GM12878 (cell line): ENCODE measurements around the gene AGBL1. TPM values are rescaled to one million over a fixed set of nuclear protein-coding genes. Genes with fewer than 3 reads are reported as not detected.

ENCODE experiments used
- ATAC-seq: fragments of 200-7000 bp; cut with Tn5 transposase; 3 replicates; pipeline ENCODE4 v1.9.1; 2020; ENCODE audit warnings: mild to moderate bottlenecking, moderate library complexity
- BruUV-seq: library from RNA; stranded (reverse); fragments of 400-500 nt; replicated peaks from 2 replicates; lab custom pipeline; 2021; lab: Mats Ljungman, UMichigan
- CTCF ChIA-PET: fragments of 300-600 bp; sonication (Branson Sonifier 250); formaldehyde crosslinking; extraction: SDS; loops from one replicate; lab custom pipeline; 2021; ENCODE audit warnings: inconsistent platforms; lab: Yijun Ruan, JAX
- POLR2A ChIA-PET: fragments of 350-600 bp; formaldehyde crosslinking; extraction: SDS; loops from one replicate; lab custom pipeline; 2021; ENCODE audit warnings: inconsistent platforms; lab: Charles Lee
- RAD21 ChIA-PET: fragments of 300-600 bp; sonication (Branson Sonifier 250); formaldehyde crosslinking; loops from one replicate; lab custom pipeline; 2023; ENCODE audit warnings: antibody characterized with exemption; ENCODE audit not compliant: unreplicated experiment; lab: Charles Lee
- SMC1A ChIA-PET: fragments of 300-600 bp; sonication (Branson Sonifier 250); formaldehyde crosslinking; loops from one replicate; lab custom pipeline; 2023; ENCODE audit not compliant: unreplicated experiment, uncharacterized antibody; lab: Charles Lee
- DNase-seq: peaks from one replicate; pipeline ENCODE4 v3.0.0-alpha.2; 2011; ENCODE audit warnings: low read depth, low spot score
- FAIRE-seq: peaks from 3 replicates; lab custom pipeline; 2011; peaks lifted over from hg19 to GRCh38; lab: Jason Lieb, UNC
- H2AFZ ChIP-seq: 2 replicates; pipeline ENCODE4 v1.6.0; 2011; ENCODE audit warnings: low read depth, low read length, control low read depth; ENCODE audit not compliant: control insufficient read depth
- H3K27ac ChIP-seq: 2 replicates; pipeline ENCODE4 v1.5.1; 2011; ENCODE audit warnings: control low read depth; ENCODE audit not compliant: control insufficient read depth, insufficient read depth
- H3K27me3 ChIP-seq, 2 experiments: replicated peaks in 1 of 2; 2 replicates each; pipeline versions ENCODE4 v1.6.0 to v1.6.1; 2011; ENCODE audit warnings: low read length in 1 of 2; ENCODE audit not compliant: control insufficient read depth in 2 of 2, insufficient read depth in 2 of 2
- H3K36me3 ChIP-seq, 2 experiments: 2 replicates each; pipeline ENCODE4 v1.5.1; 2011; ENCODE audit warnings: low read length in 1 of 2; ENCODE audit not compliant: control insufficient read depth in 2 of 2, insufficient read depth in 2 of 2
- H3K4me1 ChIP-seq: 2 replicates; pipeline ENCODE4 v1.6.1; 2011; ENCODE audit warnings: mild to moderate bottlenecking, low read length, moderate library complexity, mixed read lengths; ENCODE audit not compliant: control insufficient read depth, insufficient read depth
- H3K4me2 ChIP-seq: 2 replicates; pipeline ENCODE4 v1.6.0; 2011; ENCODE audit warnings: control low read depth; ENCODE audit not compliant: control insufficient read depth, insufficient read depth
- H3K4me3 ChIP-seq: fragments of 200-600 bp; sonication (generic); 2 replicates; pipeline ENCODE4 v1.5.1; 2016
- H3K79me2 ChIP-seq: 2 replicates; pipeline ENCODE4 v1.6.0; 2011; ENCODE audit warnings: low read length; ENCODE audit not compliant: control insufficient read depth, insufficient read depth
- H3K9ac ChIP-seq: 2 replicates; pipeline ENCODE4 v1.8.0; 2011; ENCODE audit warnings: low read length, control low read depth, mixed read lengths; ENCODE audit not compliant: control insufficient read depth, insufficient read depth
- H3K9me3 ChIP-seq: replicated peaks from 3 replicates; pipeline ENCODE4 v1.5.1; 2011; ENCODE audit warnings: mild to moderate bottlenecking, low read length; ENCODE audit not compliant: control insufficient read depth, insufficient read depth
- H4K20me1 ChIP-seq: 2 replicates; pipeline ENCODE4 v1.6.0; 2011; ENCODE audit not compliant: control insufficient read depth, insufficient read depth
- CBX5 ChIP-seq: sonication (generic); IDR thresholded peaks from 2 replicates; pipeline ENCODE4 v1.6.1; 2016; ENCODE audit warnings: low read depth, moderate library complexity, mild to moderate bottlenecking, inconsistent platforms
- ELK1 ChIP-seq: IDR thresholded peaks from 2 replicates; pipeline ENCODE4 v1.6.1; 2012; ENCODE audit warnings: low read depth, low read length, improper control_type of control experiment
- EP300 ChIP-seq, 2 experiments: fragments of 150-350 bp in 1 of 2; IDR thresholded peaks; 2 replicates each; pipeline ENCODE4 v1.6.1; 2011 to 2012; ENCODE audit warnings: low read depth in 2 of 2, low read length in 2 of 2, borderline replicate concordance in 1 of 2, improper control_type of control experiment in 1 of 2, inconsistent platforms in 1 of 2; ENCODE audit not compliant: control insufficient read depth in 1 of 2
- HDAC2 ChIP-seq: fragments of 200-600 bp; sonication (generic); IDR thresholded peaks from 2 replicates; pipeline ENCODE4 v1.6.1; 2017
- KLF5 ChIP-seq: fragments of 450-650 bp; IDR thresholded peaks from 2 replicates; pipeline ENCODE4 v1.6.1; 2014; ENCODE audit warnings: mild to moderate bottlenecking; ENCODE audit not compliant: partially characterized antibody
- MXI1 ChIP-seq: fragments of 150-350 bp; IDR thresholded peaks from 2 replicates; pipeline ENCODE4 v1.6.1; 2011; ENCODE audit warnings: low read depth, mild to moderate bottlenecking, inconsistent platforms, low read length, improper control_type of control experiment
- NR2C1 ChIP-seq: fragments of 450-650 bp; IDR thresholded peaks from 2 replicates; pipeline ENCODE4 v1.6.1; 2017; ENCODE audit warnings: antibody characterized with exemption, mild to moderate bottlenecking, moderate library complexity
- PRDM15 ChIP-seq: fragments of 450-650 bp; formaldehyde crosslinking; IDR thresholded peaks from 2 replicates; pipeline ENCODE4 v1.4.0; 2020; ENCODE audit warnings: mild to moderate bottlenecking, moderate library complexity
- RAD21 ChIP-seq: IDR thresholded peaks from 2 replicates; pipeline ENCODE4 v1.6.1; 2011; ENCODE audit warnings: mild to moderate bottlenecking, low read depth, low read length, moderate library complexity; ENCODE audit not compliant: insufficient read depth
- STAT1 ChIP-seq: fragments of 450-650 bp; conservative IDR thresholded peaks from 2 replicates; pipeline ENCODE4 v1.6.1; 2014; ENCODE audit warnings: antibody characterized with exemption, mild to moderate bottlenecking
- TBL1XR1 ChIP-seq: IDR thresholded peaks from 2 replicates; pipeline ENCODE4 v1.6.1; 2012; ENCODE audit warnings: low read depth, low read length, improper control_type of control experiment
- YY1 ChIP-seq: IDR thresholded peaks from 2 replicates; pipeline ENCODE4 v1.6.1; 2011; ENCODE audit warnings: low read depth, mild to moderate bottlenecking, low read length
- ZBED1 ChIP-seq: IDR thresholded peaks from 2 replicates; pipeline ENCODE4 v1.6.1; 2016; ENCODE audit warnings: borderline replicate concordance
- ZBTB11 ChIP-seq: fragments of 450-650 bp; formaldehyde crosslinking; IDR thresholded peaks from 2 replicates; pipeline ENCODE4 v1.5.0; 2022; ENCODE audit warnings: mild to moderate bottlenecking, missing genetic modification characterization
- ZNF207 ChIP-seq: fragments of 450-650 bp; IDR thresholded peaks from 2 replicates; pipeline ENCODE4 v1.6.1; 2014; ENCODE audit warnings: antibody characterized with exemption, mild to moderate bottlenecking, borderline replicate concordance
- WGBS: methylation state at CpG from one replicate; pipeline ENCODE4 v1.1.6; 2016; ENCODE audit warnings: low lambda C conversion rate; ENCODE audit not compliant: insufficient replicate concordance, insufficient coverage; ENCODE audit errors: missing lambda C conversion rate; 5-methylcytosine and 5-hydroxymethylcytosine counted together
- in situ Hi-C: fragments of 300-500 bp; cut with MboI; formaldehyde crosslinking; loops from 9 replicates; pipeline ENCODE4 v1.14.3; 2018; ENCODE audit warnings: mixed read lengths
- intact Hi-C: fragments of 100-400 bp; cut with micrococcal nuclease; formaldehyde crosslinking; loops from one replicate; pipeline ENCODE4 v1.14.2; 2022; ENCODE audit not compliant: unreplicated experiment
- polyA plus RNA-seq, 11 experiments: library from polyadenylated mRNA; depleted of rRNA in 4 of 11; unstranded in 6 of 11; stranded (reverse) in 5 of 11; fragments of >200 nt; fragmentation: Nextera tagmentation in 4 of 11; fragmentation: Illumina TruSeq in 1 of 11; extraction: Ambion mirVana in 4 of 11; extraction: Trizol in 1 of 11; gene quantifications; 1 replicate in 1 of 11; 2 replicates in 10 of 11; pipeline versions ENCODE4 v1.2.1 to v1.2.3, GENCODE V29; 2011 to 2016; ENCODE audit warnings: inconsistent platforms in 2 of 11, missing spikeins in 2 of 11, low read depth in 1 of 11
- total RNA-seq, 4 experiments: library from RNA; depleted of rRNA in 3 of 4; stranded (reverse); fragments of >200 nt in 3 of 4; fragmentation: Illumina TruSeq in 1 of 4; extraction: Trizol in 1 of 4; gene quantifications; 2 replicates each; pipeline versions ENCODE4 v1.2.1 to v1.2.3, GENCODE V29; 2013 to 2021
- TF ChIP-seq, protein P1 (sequence below): fragments of 450-650 bp; IDR thresholded peaks from 2 replicates; pipeline ENCODE4 v1.6.1; 2016; ENCODE audit warnings: mild to moderate bottlenecking

The AGBL1 gene
- total and polyA plus RNA-seq, 10 of the 15 experiments (the other 5 are each of a cell fraction or from before 2014, with no cell fraction given) = not detected

- H2AFZ ChIP-seq = no peak overlapping the region
- H3K36me3 ChIP-seq = no peaks in the 10 kb centered on the region
- no peaks in the 10 kb centered on the region for H3K4me1 ChIP-seq
- POLR2A ChIA-PET = no interaction called here
- H3K9me3 ChIP-seq = no peaks in the 10 kb centered on the region
- SMC1A ChIA-PET = no interaction called here
- no peak overlapping the region for H3K4me3 ChIP-seq
- no peaks in the 10 kb centered on the region for H3K27me3 ChIP-seq
- WGBS = 74% methylated on average over 2 of the region's 2 CpGs
- intact Hi-C loops = no loop called here
- ATAC-seq = no peak
- no peak overlapping the region for H3K4me2 ChIP-seq
- no peaks in the 10 kb centered on the region for H3K79me2 ChIP-seq
- no peak overlapping the region for H3K27ac ChIP-seq
- no peaks in the 10 kb centered on the region for H4K20me1 ChIP-seq
- RAD21 ChIA-PET = no interaction called here
- no peak for TF ChIP-seq PRDM15 (CRISPR knock-in tag)
- no peak for TF ChIP-seq KLF5
- TF ChIP-seq, protein P1, sequence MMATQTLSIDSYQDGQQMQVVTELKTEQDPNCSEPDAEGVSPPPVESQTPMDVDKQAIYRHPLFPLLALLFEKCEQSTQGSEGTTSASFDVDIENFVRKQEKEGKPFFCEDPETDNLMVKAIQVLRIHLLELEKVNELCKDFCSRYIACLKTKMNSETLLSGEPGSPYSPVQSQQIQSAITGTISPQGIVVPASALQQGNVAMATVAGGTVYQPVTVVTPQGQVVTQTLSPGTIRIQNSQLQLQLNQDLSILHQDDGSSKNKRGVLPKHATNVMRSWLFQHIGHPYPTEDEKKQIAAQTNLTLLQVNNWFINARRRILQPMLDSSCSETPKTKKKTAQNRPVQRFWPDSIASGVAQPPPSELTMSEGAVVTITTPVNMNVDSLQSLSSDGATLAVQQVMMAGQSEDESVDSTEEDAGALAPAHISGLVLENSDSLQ = no peak
- no peak for TF ChIP-seq TBL1XR1
- TF ChIP-seq ZBTB11 (CRISPR knock-in tag) = no peak
- no peak for TF ChIP-seq RAD21
- TF ChIP-seq ZNF207 = no peak
- no peak for TF ChIP-seq HDAC2
- TF ChIP-seq ELK1 = no peak
- TF ChIP-seq STAT1 = no peak
- no peak for TF ChIP-seq ZBED1
- TF ChIP-seq MXI1 = no peak
- TF ChIP-seq EP300 (IDR thresholded peaks at IDR 0.05; ENCODE audit: borderline replicate concordance in 1 of 2, control insufficient read depth in 1 of 2, low read depth in 2 of 2, low read length in 2 of 2) = no peak
- no peak for TF ChIP-seq NR2C1
- TF ChIP-seq CBX5 = no peak
- TF ChIP-seq YY1 = no peak
- no TSS peak for BruUV-seq
- DNase-seq = no peak
- CTCF ChIA-PET = no interaction called here
- H3K9ac ChIP-seq = no peak overlapping the region
- no peak for FAIRE-seq
- in situ Hi-C loops = no loop called here
These were observed 257.4 kb downstream of the AGBL1 start for GRCh38 chr15:86337071-86337470.
